Fibroblast of lung (primary cell): ENCODE results near the gene GREB1. TPM values are rescaled to one million over a fixed set of nuclear protein-coding genes. Genes with fewer than 3 reads are reported as not detected.

Experiments
- DNase-seq, 2 donors: peaks; one replicate each; pipeline versions ENCODE4 v3.0.0 to v3.0.0-alpha.2; 2010; ENCODE audit warnings: low read depth in 2 of 2
- H2AFZ ChIP-seq: 2 replicates; pipeline ENCODE4 v1.5.1; 2012; ENCODE audit warnings: low read length, control low read depth, inconsistent platforms
- H3K27ac ChIP-seq: 2 replicates; pipeline ENCODE4 v1.5.1; 2011; ENCODE audit warnings: low read length, control low read depth; ENCODE audit not compliant: insufficient read depth
- H3K27me3 ChIP-seq: 2 replicates; pipeline ENCODE4 v1.5.1; 2011; ENCODE audit warnings: mild to moderate bottlenecking, low read length; ENCODE audit not compliant: control insufficient read depth, insufficient read depth
- H3K36me3 ChIP-seq: 2 replicates; pipeline ENCODE4 v1.5.1; 2011; ENCODE audit warnings: low read length; ENCODE audit not compliant: control insufficient read depth, insufficient read depth
- H3K4me1 ChIP-seq: 2 replicates; pipeline ENCODE4 v1.5.1; 2011; ENCODE audit warnings: low read length; ENCODE audit not compliant: control insufficient read depth, insufficient read depth; ENCODE audit errors: extremely low read depth
- H3K4me2 ChIP-seq: 2 replicates; pipeline ENCODE4 v1.5.1; 2011; ENCODE audit warnings: low read length, control low read depth; ENCODE audit not compliant: insufficient read depth; ENCODE audit errors: extremely low read depth
- H3K4me3 ChIP-seq, 4 experiments: fragments of 200-600 bp in 1 of 4; sonication (generic) in 1 of 4; replicated peaks in 1 of 4; 2 replicates each; pipeline ENCODE4 v1.5.1; 2011 to 2016; ENCODE audit warnings: low read length in 4 of 4, low read depth in 3 of 4, mild to moderate bottlenecking in 3 of 4, control low read depth in 2 of 4, inconsistent platforms in 1 of 4, mixed read lengths in 1 of 4; ENCODE audit not compliant: insufficient read depth in 1 of 4; ENCODE audit errors: control extremely low read depth in 1 of 4
- H3K79me2 ChIP-seq: 2 replicates; pipeline ENCODE4 v1.5.1; 2012; ENCODE audit warnings: mild to moderate bottlenecking, low read length, inconsistent platforms; ENCODE audit not compliant: control insufficient read depth, insufficient read depth
- H3K9ac ChIP-seq: 2 replicates; pipeline ENCODE4 v1.5.1; 2011; ENCODE audit warnings: mild to moderate bottlenecking, low read length, control low read depth; ENCODE audit not compliant: insufficient read depth
- H3K9me3 ChIP-seq: 2 replicates; pipeline ENCODE4 v1.5.1; 2012; ENCODE audit warnings: low read depth, low read length; ENCODE audit not compliant: control insufficient read depth, insufficient read depth
- H4K20me1 ChIP-seq: 2 replicates; pipeline ENCODE4 v1.5.1; 2011; ENCODE audit warnings: low read length; ENCODE audit not compliant: control insufficient read depth, insufficient read depth; ENCODE audit errors: extremely low read depth
- EZH2 ChIP-seq: IDR thresholded peaks from 2 replicates; pipeline ENCODE4 v1.5.1; 2012; ENCODE audit warnings: low read length, control low read depth, mild to moderate bottlenecking; ENCODE audit errors: missing control alignments
- polyA plus RNA-seq, 2 donors: library from polyadenylated mRNA; depleted of rRNA in 1 of 2; stranded (reverse) in 1 of 2; unstranded in 1 of 2; fragments of >200 nt; gene quantifications; 2 replicates each; pipeline ENCODE4 v1.2.1, GENCODE V29; 2011 to 2012; ENCODE audit warnings: missing spikeins in 1 of 2
- total RNA-seq: library from RNA; depleted of rRNA; stranded (reverse); fragments of >200 nt; gene quantifications from 2 replicates; pipeline ENCODE4 v1.2.1, GENCODE V29; 2014
- TF ChIP-seq, protein P1 (sequence below), 2 donors: IDR thresholded peaks in 1 of 2; conservative IDR thresholded peaks in 1 of 2; 1 replicate in 1 of 2; 2 replicates in 1 of 2; pipeline ENCODE4 v1.5.1; 2011 to 2012; ENCODE audit warnings: low read length in 2 of 2, control low read depth in 1 of 2, inconsistent platforms in 1 of 2, low read depth in 1 of 2, mild to moderate bottlenecking in 1 of 2

The GREB1 gene
- total and polyA plus RNA-seq, 2 donors (not counting 1 experiment from before 2014, with no cell fraction given), result 0.06 to 2.0 TPM

DNA sequence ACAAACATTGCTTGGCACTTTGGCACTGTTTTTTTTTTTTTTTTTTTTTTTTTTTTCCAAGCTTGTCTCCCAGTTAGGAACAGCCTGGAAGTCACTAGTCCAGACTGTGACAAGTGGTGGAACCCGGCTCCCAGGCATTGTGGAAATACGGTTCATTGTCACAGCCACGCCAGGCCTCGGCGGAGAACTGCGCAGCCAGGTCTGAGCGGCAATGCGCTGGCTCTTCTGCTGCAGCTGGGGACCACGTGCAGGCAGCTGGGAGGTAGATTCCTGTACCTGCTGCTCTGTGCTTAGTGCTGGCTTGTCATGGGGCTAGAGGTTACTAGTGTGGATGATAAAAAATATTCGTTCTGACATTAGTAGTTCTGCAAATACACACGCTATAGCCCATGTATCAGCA, 131.2 kb downstream of the GREB1 start:
- Histone ChIP-seq H2AFZ (no peak overlapping the region), H3K4me3 (no peak overlapping the region), H3K9me3 (no peaks in the 10 kb centered on the region), H3K4me1 (no peaks in the 10 kb centered on the region), H4K20me1 (no peaks in the 10 kb centered on the region), H3K79me2 (no peaks in the 10 kb centered on the region), H3K9ac (no peak overlapping the region), H3K36me3 (no peaks in the 10 kb centered on the region), H3K27me3 (peaks cover 7% of the 10 kb centered on the region), H3K27ac (no peak overlapping the region), H3K4me2 (no peak overlapping the region)
- no peak for DNase-seq
- TF ChIP-seq, protein P1, sequence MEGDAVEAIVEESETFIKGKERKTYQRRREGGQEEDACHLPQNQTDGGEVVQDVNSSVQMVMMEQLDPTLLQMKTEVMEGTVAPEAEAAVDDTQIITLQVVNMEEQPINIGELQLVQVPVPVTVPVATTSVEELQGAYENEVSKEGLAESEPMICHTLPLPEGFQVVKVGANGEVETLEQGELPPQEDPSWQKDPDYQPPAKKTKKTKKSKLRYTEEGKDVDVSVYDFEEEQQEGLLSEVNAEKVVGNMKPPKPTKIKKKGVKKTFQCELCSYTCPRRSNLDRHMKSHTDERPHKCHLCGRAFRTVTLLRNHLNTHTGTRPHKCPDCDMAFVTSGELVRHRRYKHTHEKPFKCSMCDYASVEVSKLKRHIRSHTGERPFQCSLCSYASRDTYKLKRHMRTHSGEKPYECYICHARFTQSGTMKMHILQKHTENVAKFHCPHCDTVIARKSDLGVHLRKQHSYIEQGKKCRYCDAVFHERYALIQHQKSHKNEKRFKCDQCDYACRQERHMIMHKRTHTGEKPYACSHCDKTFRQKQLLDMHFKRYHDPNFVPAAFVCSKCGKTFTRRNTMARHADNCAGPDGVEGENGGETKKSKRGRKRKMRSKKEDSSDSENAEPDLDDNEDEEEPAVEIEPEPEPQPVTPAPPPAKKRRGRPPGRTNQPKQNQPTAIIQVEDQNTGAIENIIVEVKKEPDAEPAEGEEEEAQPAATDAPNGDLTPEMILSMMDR (conservative IDR thresholded peaks at IDR 0.05 in 1 of 2, IDR thresholded peaks at IDR 0.05 in 1 of 2; ENCODE audit: low read depth in 1 of 2, low read length in 2 of 2), result no peak
- no peak for TF ChIP-seq EZH2

DNA sequence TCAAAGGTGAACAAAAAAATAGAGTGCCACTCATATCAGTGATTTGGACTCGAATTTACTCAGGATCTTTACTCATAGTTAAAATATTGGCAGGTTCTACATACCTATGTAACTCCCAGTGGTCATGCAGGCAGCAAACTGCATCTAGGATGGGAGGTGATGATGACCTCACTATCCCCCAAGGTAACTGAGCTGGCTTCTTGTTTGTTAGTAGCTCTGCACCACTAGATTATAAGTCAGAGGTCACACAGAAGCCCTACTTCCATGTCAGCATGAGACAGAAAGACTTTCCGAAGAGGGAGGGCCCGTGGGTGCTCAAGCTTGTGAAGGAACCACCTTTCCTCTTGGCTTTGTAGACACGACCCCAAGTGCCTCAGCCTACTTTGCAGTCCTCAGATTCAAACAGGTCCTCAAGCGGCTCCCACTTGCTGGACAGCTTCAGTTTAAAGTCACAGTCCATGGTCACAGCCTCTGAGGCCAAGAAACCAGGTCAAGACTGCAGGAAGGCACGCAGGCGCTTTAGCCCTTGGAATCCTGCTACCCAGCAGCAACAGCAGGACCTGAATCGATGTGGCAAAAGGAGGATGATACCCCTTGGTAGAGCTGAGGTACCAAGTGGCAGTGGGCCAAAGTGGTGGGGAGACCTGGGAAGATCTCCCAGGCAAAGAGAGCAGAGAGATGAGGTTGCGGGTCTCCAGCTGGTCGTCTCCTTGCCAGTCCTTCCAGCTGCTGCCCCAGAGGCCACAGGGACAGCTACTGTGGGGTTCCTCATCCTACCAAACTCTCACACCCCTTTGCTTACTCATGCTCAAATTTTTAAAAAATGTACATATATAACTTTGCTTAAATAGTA, 131.9 kb downstream of the GREB1 start:
- H3K4me3 ChIP-seq, result no peak overlapping the region
- no peak overlapping the region for H2AFZ ChIP-seq
- DNase-seq, result no peak
- H3K9me3 ChIP-seq, result no peaks in the 10 kb centered on the region
- H3K9ac ChIP-seq, result no peak overlapping the region
- TF ChIP-seq EZH2, result no peak
- TF ChIP-seq, protein P1 (conservative IDR thresholded peaks at IDR 0.05 in 1 of 2, IDR thresholded peaks at IDR 0.05 in 1 of 2; ENCODE audit: low read depth in 1 of 2, low read length in 2 of 2), result no peak
- H3K36me3 ChIP-seq, result no peaks in the 10 kb centered on the region
- H3K79me2 ChIP-seq, result no peaks in the 10 kb centered on the region
- H3K27me3 ChIP-seq, result peaks cover 6% of the 10 kb centered on the region
- no peaks in the 10 kb centered on the region for H4K20me1 ChIP-seq
- no peaks in the 10 kb centered on the region for H3K4me1 ChIP-seq
- no peak overlapping the region for H3K27ac ChIP-seq
- H3K4me2 ChIP-seq, result no peak overlapping the region

DNA sequence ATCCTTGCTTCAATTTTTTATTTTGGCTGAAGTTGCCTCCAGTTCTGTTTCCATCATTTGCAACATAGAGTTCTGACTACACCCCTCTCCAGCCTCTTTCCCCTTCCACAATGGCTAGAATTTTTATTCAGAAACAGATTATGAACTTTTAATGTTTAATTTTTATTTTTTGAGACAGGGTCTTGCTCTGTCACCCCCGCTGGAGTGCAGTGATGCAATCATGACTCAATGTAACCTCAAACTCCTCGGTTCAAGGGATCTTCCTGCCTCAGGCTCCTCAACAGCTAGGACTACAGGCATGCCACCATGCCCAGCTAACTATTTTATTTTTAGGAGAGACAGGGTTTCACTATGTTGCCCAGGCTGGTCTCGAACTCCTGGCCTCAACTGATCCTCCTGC, 133.3 kb downstream of the GREB1 start:
- no peak for TF ChIP-seq EZH2
- TF ChIP-seq, protein P1 (conservative IDR thresholded peaks at IDR 0.05 in 1 of 2, IDR thresholded peaks at IDR 0.05 in 1 of 2; ENCODE audit: low read depth in 1 of 2, low read length in 2 of 2), result no peak
- Histone ChIP-seq H4K20me1 (no peaks in the 10 kb centered on the region), H3K36me3 (no peaks in the 10 kb centered on the region), H3K9ac (no peak overlapping the region), H3K27me3 (peaks cover 6% of the 10 kb centered on the region), H3K79me2 (no peaks in the 10 kb centered on the region), H3K9me3 (no peaks in the 10 kb centered on the region), H3K4me2 (no peak overlapping the region), H3K27ac (no peak overlapping the region), H3K4me3 (no peak overlapping the region), H3K4me1 (no peaks in the 10 kb centered on the region), H2AFZ (no peak overlapping the region)
- DNase-seq, result no peak
